HG03575 (cell line): Measurements from ENCODE around the gene LGALS13.
"Not testable (repeated sequence)": the region's sequence is repeated elsewhere in the genome, so short reads cannot be mapped to it uniquely, and the experiment has no call there.

Experiments used
- ATAC-seq: cut with Tn5 transposase; IDR thresholded peaks from one replicate; pipeline ENCODE4 v1.9.1; 2021; ENCODE audit not compliant: unreplicated experiment, insufficient number of reproducible peaks, low FRiP score; ENCODE audit errors: extremely low read depth

Gene LGALS13

GRCh38 chr19:39607021-39607420 is 4.7 kb downstream of the LGALS13 start:
- ATAC-seq: no peak

- ATAC-seq: no peak
Measured at GRCh38 chr19:39607561-39607960, 5.2 kb downstream of the LGALS13 start.

- ATAC-seq: no peak
Measured at GRCh38 chr19:39613597-39613996, 11.3 kb downstream of the LGALS13 start.

- ATAC-seq: no peak
Measured at GRCh38 chr19:39617745-39618144, 15.4 kb downstream of the LGALS13 start.

GRCh38 chr19:39623946-39624345 is 21.6 kb downstream of the LGALS13 start:
- no peak for ATAC-seq

GRCh38 chr19:39627631-39628030 is 25.3 kb downstream of the LGALS13 start:
- not testable (repeated sequence) for ATAC-seq

GRCh38 chr19:39631178-39631577 is 28.9 kb downstream of the LGALS13 start:
- ATAC-seq: no peak

- ATAC-seq: no peak
Measured at GRCh38 chr19:39631626-39632025, 29.3 kb downstream of the LGALS13 start.

- no peak for ATAC-seq
Measured at GRCh38 chr19:39637891-39638290, 35.6 kb downstream of the LGALS13 start.

- ATAC-seq: no peak
Measured at GRCh38 chr19:39641773-39642172, 39.4 kb downstream of the LGALS13 start.

- no peak for ATAC-seq
Measured at GRCh38 chr19:39643591-39643990, 41.3 kb downstream of the LGALS13 start.

GRCh38 chr19:39645800-39646411 is 43.6 kb downstream of the LGALS13 start:
- no peak for ATAC-seq

GRCh38 chr19:39647918-39648317 is 45.6 kb downstream of the LGALS13 start:
- no peak for ATAC-seq

- ATAC-seq: no peak
Measured at GRCh38 chr19:39655613-39656012, 53.3 kb downstream of the LGALS13 start, which contains the start of gene LGALS16. Gene LGALS16, plus strand, starts transcription at chr19:39655913. Its CDS starts 49 bp downstream, at chr19:39655962.
